Left kidney (tissue), 8 donors: ENCODE results near the gene GAREM1. TPM values are rescaled to one million over a fixed set of nuclear protein-coding genes. Genes with fewer than 3 reads are reported as not detected.
"Not testable (repeated sequence)": the region's sequence is repeated elsewhere in the genome, so short reads cannot be mapped to it uniquely, and the experiment has no call there.

ENCODE experiments used
- DNase-seq: peaks from one replicate; pipeline ENCODE4 v3.0.0-alpha.2; 2013
- long read RNA-seq, 8 donors: transcript quantifications; one replicate each; lab custom pipeline, GENCODE V29; 2026
- polyA plus RNA-seq: library from polyadenylated mRNA; unstranded; fragments of 120-200 nt; gene quantifications from one replicate; pipeline ENCODE4 v1.2.1, GENCODE V29; 2013; ENCODE audit not compliant: insufficient read length

The GAREM1 gene
- 39.6 TPM for polyA plus RNA-seq
- long read RNA-seq, donor 1, full-length matches to known transcripts = 6 of 24 reads
- long read RNA-seq, donor 1, partial matches to known transcripts = 10 of 24 reads
- long read RNA-seq, donor 1, other reads (novel, unspliced or antisense) = 8 of 24 reads
- long read RNA-seq, donor 2, full-length matches to known transcripts = 6 of 6 reads
- long read RNA-seq, donor 2, partial matches to known transcripts = 0 of 6 reads
- long read RNA-seq, donor 2, other reads (novel, unspliced or antisense) = 0 of 6 reads
- long read RNA-seq, donor 3, full-length matches to known transcripts = 3 of 58 reads
- long read RNA-seq, donor 3, partial matches to known transcripts = 55 of 58 reads
- long read RNA-seq, donor 3, other reads (novel, unspliced or antisense) = 0 of 58 reads
- long read RNA-seq, donor 4 = 0 reads
- long read RNA-seq, donor 5, full-length matches to known transcripts = 2 of 2 reads
- long read RNA-seq, donor 5, partial matches to known transcripts = 0 of 2 reads
- long read RNA-seq, donor 5, other reads (novel, unspliced or antisense) = 0 of 2 reads
- long read RNA-seq, donor 6, full-length matches to known transcripts = 2 of 2 reads
- long read RNA-seq, donor 6, partial matches to known transcripts = 0 of 2 reads
- long read RNA-seq, donor 6, other reads (novel, unspliced or antisense) = 0 of 2 reads
- long read RNA-seq, donor 7, full-length matches to known transcripts = 6 of 38 reads
- long read RNA-seq, donor 7, partial matches to known transcripts = 18 of 38 reads
- long read RNA-seq, donor 7, other reads (novel, unspliced or antisense) = 14 of 38 reads
- long read RNA-seq, donor 8, full-length matches to known transcripts = 1 of 36 reads
- long read RNA-seq, donor 8, partial matches to known transcripts = 35 of 36 reads
- long read RNA-seq, donor 8, other reads (novel, unspliced or antisense) = 0 of 36 reads

GRCh38 chr18:32470714-32471633 is at the start of gene GAREM1:
GAREM1 (minus strand) TSS chr18:32470882; CDS start chr18:32470428, 454 bp downstream.
- peak; percentile 95 for DNase-seq

- no peak for DNase-seq
These were observed 40.5 kb upstream of the GAREM1 start for GRCh38 chr18:32511147-32511546.

GRCh38 chr18:32509111-32509510 is 38.4 kb upstream of the GAREM1 start:
- peak; percentile 63 for DNase-seq

- DNase-seq = no peak
These were observed 36.4 kb upstream of the GAREM1 start for GRCh38 chr18:32507093-32507492.

- DNase-seq = no peak
These were observed 31.3 kb upstream of the GAREM1 start for GRCh38 chr18:32502014-32502413.

GRCh38 chr18:32501242-32501641 is 30.6 kb upstream of the GAREM1 start:
- not testable (repeated sequence) for DNase-seq

- no peak for DNase-seq
These were observed 12.3 kb upstream of the GAREM1 start for GRCh38 chr18:32483002-32483401.

GRCh38 chr18:32482117-32482516 is 11.4 kb upstream of the GAREM1 start:
- no peak for DNase-seq

GRCh38 chr18:32480581-32480980 is 9.9 kb upstream of the GAREM1 start:
- no peak for DNase-seq

- no peak for DNase-seq
These were observed 8.1 kb upstream of the GAREM1 start for GRCh38 chr18:32478807-32479206.

- no peak for DNase-seq
These were observed 7.6 kb upstream of the GAREM1 start for GRCh38 chr18:32478317-32478716.

- DNase-seq = no peak
These were observed 5.4 kb upstream of the GAREM1 start for GRCh38 chr18:32476106-32476505.

- not testable (repeated sequence) for DNase-seq
These were observed 4.4 kb upstream of the GAREM1 start for GRCh38 chr18:32475069-32475468.

- DNase-seq = no peak
These were observed 2.6 kb upstream of the GAREM1 start for GRCh38 chr18:32473325-32473724.

GRCh38 chr18:32472841-32473240 is 2.2 kb upstream of the GAREM1 start:
- no peak for DNase-seq

- DNase-seq = no peak
These were observed 295 bp downstream of the GAREM1 start for GRCh38 chr18:32470460-32470713.

GRCh38 chr18:32469691-32470459 is 807 bp downstream of the GAREM1 start:
- no peak for DNase-seq

GRCh38 chr18:32469190-32469651 is 1.5 kb downstream of the GAREM1 start:
- peak; percentile 42 for DNase-seq

- DNase-seq = no peak
These were observed 2.4 kb downstream of the GAREM1 start for GRCh38 chr18:32468147-32468845.

- no peak for DNase-seq
These were observed 8.9 kb downstream of the GAREM1 start for GRCh38 chr18:32461709-32462272.
